Stimulated activated CD8-positive, alpha-beta memory T cell treated with anti-CD3 and anti-CD28 coated beads, Interleukin-15, amount 100 ng/mL, for 4 hours (primary cell): ENCODE measurements around the gene CCNI2.
A peak's percentile ranks its signal among the peaks of the same experiment; 100 is the strongest.

Experiments
- DNase-seq, 2 donors: peaks; one replicate each; pipeline ENCODE4 v3.0.0-alpha.2; 2020; ENCODE audit warnings: low read depth in 2 of 2

CCNI2 gene, protein sequence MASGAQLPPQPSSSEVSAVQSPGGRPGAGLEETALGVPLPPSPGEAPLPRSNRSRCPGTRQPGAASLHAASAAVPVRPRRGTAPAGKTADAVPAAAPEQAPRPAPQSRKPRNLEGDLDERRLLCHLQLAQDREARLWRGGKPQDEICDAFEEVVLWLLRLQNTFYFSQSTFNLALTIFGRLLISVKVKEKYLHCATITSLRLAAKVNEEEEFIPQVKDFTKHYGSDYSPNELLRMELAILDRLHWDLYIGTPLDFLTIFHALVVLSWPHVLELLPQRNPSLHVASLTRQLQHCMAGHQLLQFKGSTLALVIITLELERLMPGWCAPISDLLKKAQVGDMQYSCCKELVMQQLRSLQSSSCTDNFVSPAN

DNA sequence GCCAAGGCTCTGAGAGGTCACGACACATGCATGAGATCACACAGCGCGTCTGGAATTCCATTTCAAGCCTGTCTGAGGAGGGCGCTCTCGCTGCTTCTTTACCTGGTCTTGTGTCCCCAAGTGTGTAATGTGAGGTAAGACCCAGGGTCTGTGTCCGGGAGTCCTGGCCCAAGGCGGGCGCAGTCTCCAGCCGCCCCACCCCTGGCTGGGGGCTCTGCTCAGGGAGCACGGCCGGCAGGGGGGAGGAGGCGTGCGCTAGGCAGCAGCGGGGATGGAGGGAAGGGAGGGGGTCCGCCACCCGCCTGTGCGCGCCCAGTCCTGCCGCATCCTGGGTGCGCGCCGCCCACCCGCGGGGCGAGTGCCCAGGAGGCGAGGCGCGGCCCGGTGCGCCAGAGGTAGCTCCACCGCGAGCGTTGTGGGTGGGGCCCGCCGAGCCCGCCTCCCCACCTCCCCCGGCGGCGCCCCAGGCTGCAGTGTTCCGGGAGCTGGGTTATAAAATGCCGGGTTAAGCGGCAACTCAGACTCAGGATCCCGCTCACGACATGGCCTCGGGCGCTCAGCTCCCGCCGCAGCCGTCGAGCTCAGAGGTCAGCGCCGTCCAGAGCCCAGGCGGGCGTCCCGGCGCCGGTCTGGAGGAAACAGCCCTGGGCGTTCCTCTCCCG, at the start of gene CCNI2:
CCNI2 (plus strand) TSS at position 473 of the 662 bp plus-strand sequence; CDS start at position 543, 70 bp downstream.
- DNase-seq, result peak; percentile 49 to 55

GRCh38 chr5:132704875-132705274, 42.4 kb upstream of the CCNI2 start:
- DNase-seq, result no peak

DNA sequence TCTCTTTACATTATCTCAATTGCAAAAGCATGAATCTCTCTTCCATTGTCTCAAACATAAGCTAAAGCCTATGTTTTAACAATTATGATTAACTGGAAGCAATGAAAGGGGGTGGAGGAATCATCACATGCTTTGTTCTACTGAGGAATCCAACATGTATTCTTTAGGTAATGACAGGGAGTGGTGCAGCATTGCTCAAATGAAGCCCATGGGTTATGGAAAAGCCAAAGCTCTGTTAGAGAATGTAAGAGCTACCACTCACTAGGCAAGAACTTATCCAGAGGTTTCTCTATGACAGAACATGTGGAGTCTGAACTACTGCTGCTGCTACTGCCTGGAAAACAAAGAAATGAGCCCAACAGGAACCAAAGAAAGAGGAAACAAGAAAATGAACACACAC, 38.6 kb upstream of the CCNI2 start:
- no peak for DNase-seq

- DNase-seq, result no peak
These were observed 32.5 kb upstream of the CCNI2 start for GRCh38 chr5:132714456-132715307.

- no peak for DNase-seq
These were observed 28.5 kb upstream of the CCNI2 start for GRCh38 chr5:132718544-132719312.

DNA sequence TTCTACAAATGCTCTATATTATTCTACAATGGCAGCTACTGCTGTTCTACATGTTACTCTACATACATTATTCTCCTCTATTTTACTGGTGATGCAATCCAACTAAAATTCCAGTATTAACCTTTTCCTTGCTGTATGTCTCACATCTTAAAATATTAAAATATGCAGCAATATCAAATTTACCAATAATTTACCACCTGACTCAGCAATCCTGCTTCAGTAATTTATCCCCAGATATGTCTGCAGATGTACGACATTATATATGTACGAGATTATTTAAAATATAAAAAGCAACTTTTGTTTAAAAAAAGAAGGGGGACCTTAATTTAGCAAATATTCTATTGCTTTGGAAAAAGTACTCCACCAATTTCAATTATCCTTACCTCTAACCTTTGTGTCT, 21.5 kb upstream of the CCNI2 start:
- no peak for DNase-seq

- DNase-seq, result no peak
These were observed 17.3 kb upstream of the CCNI2 start for GRCh38 chr5:132729896-132730295.

- DNase-seq, result no peak
These were observed 13.6 kb upstream of the CCNI2 start for GRCh38 chr5:132733499-132734148.

DNA sequence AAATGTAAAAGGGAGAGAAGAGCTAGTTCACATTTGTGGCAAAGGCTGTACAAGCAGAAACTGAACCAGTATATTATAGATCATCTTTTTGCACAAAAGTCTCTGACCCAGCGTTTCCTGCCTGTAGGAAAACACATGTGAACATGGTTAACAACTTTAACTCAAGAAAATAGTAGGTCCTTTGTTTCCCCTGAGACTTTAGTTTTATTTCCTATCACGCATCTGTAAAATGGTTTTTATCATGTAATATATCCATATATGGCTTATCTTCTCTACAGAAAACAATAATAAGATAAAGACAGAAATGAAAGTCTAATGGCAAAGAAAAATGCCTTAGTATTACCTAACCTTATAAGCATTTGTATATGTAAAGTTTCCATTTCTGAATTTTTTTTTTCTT, 12.5 kb upstream of the CCNI2 start:
- DNase-seq, result no peak

DNA sequence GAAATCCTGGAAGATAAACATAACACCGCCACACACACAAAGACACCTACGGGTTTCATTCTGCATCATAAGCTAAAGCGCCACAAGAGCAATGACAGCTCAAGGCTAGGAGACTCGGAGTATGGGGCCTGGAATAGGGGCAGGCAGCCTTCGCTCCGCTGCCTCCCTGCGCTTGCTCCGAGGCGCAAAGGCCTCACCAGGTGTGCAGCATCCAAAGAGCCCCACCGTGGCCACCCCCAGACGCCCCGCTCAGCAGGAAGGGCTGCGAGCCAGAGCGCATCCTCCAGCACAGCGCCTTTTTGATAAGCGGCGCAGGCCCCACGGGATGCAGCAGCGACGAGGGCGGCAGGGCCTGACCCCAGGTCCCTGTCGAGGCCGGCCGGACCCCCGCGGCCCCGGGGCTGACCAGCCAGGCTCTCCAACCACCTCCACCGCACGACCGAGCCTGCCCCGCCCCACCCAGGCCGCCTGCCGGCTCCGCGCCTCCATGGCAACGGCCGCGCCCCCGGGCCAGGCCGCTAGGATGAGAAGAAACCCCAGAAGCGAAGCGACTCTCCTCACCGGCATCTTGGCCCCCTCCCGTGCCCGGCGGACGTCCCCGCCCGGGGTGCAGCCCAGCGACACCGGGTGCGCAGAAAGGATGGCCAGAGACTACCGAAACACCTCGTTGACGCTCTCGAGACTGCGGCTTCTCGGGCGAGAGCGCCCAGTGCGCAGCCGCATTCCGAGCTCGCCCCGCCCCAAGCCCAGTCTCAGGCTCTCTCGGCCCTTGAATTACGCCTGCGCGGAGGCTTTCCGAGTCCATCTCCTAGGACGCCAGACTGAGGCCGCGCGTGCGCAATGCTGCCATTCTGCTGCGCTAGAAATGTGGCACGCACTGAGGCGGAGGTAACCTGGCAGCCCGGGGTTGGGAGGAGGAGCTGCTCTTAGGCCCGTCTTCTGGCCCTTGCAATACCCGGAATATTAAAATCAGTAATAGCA, 10.1 kb upstream of the CCNI2 start, which contains the start of gene KIF3A:
KIF3A (minus strand) TSS at position 694 of the 981 bp plus-strand sequence; CDS start at position 567, 127 bp downstream.
- peak; percentile 97 to 98 for DNase-seq

GRCh38 chr5:132737982-132738681, 9.1 kb upstream of the CCNI2 start:
- DNase-seq, result no peak

DNA sequence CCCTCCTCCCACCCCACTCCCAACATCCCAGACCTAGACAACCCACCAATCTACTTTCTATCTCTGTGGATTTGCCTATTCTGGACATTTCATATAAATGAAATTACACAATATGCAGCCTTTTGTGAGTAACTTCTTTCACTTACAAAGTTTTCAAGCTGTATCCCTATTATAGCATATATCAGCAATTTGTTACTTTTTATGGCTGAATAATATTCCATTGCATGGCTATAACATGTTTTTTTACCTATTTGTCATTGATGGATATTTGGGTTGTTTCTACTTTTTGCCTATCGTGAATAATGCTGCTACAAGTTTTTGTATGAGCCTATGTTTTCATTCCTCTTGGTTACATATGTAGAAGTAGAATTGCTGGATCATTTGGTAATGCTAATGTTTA, 8.0 kb upstream of the CCNI2 start:
- DNase-seq, result no peak

- DNase-seq, result no peak
These were observed 5.1 kb upstream of the CCNI2 start for GRCh38 chr5:132742158-132742557.

DNA sequence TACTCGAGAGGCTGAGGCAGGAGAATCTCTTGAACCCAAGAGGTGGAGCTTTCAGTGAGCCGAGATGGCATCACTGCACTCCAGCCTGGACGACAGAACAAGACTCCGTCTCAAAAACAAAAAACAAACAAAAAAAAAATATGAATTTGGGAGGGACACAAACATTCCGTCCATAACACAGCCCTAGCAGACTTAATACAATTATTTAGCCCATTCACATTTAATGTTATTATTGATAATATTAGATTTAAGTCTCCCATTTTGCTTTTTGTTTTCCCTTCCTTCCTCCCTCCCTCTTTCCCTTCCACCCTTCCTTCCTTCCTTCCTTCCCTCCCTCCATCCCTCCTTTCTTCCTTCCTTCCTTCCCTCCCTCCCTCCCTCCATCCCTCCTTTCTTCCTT, 4.6 kb upstream of the CCNI2 start:
- no peak for DNase-seq

DNA sequence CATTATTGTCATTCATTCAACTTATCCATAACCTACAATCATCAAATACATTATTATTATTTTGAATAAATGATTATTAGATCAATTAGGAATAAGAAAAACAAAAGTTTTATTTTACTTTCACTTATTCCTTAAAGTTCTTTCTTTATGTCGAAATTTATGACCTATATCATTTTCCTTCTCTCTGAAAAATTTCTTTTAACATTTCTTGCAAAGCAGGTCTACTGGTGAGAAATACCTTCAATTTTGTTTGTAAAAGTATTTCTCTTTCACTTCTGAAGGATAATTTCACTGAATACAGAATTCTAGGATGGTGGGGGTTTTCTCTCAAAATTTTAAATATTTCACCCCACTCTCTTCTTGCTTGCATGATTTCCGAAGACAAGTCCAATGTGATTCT, 2.6 kb upstream of the CCNI2 start:
- DNase-seq, result no peak

DNA sequence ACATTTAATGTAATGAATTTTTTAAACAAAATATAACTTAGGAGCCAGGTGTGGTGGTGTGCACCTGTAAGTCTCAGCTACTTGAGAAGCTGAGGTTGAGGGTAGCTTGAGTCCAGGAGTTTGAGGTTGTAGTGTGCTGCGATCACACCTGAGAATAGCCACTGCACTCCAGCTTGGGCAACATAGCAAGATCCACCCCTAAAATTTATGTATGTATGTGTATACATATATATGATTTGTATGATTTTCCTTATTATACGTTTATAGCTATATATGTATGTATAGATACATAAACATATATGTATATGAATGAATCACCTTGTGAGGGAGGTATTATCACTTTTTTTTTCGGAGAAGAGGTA, 653 bp upstream of the CCNI2 start:
- no peak for DNase-seq

DNA sequence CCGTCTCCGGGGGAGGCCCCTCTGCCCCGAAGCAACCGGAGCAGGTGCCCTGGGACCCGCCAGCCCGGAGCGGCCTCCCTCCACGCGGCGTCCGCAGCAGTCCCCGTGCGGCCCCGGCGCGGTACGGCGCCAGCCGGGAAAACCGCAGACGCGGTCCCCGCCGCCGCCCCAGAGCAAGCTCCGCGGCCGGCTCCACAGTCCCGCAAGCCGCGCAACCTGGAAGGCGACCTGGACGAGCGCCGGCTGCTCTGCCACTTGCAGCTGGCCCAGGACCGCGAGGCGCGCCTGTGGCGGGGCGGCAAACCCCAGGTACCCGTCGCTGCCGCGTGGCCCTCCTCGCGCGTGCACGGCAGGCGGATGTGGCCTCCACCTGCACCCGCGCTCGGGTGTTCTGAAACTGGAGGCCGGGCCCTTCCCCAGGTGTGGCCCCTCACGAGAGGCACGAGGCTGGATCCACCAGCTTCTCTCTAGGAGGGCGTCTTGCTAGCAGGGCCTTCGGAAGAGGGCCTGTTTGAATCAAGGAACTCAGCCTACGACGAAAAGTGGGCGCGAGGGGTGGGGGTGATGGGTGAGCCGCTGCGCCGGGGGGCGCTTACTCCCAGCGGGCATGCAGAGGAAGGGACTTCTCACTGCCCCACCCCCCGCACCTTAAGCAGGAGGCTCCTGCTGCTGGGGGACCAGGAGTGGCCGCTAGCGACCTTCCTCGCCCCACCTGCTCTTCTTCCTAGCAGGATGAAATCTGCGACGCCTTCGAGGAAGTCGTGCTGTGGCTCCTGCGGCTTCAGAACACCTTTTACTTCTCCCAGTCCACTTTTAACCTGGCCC, 602 bp downstream of the CCNI2 start:
- DNase-seq, result peak; percentile 17 to 31

- no peak for DNase-seq
These were observed 1.3 kb downstream of the CCNI2 start for GRCh38 chr5:132748522-132749000.
